Keratinocyte (primary cell): Measurements from ENCODE around the gene DMRT1. TPM values are rescaled to one million over a fixed set of nuclear protein-coding genes. Genes with fewer than 3 reads are reported as not detected.

ENCODE experiments used
- DNase-seq: peaks from one replicate; pipeline ENCODE4 v3.0.0-alpha.2; 2011; ENCODE audit warnings: low read depth, missing footprints, low spot score
- FAIRE-seq: peaks from 2 replicates; lab custom pipeline; 2011; peaks lifted over from hg19 to GRCh38; lab: Jason Lieb, UNC
- H2AFZ ChIP-seq: 2 replicates; pipeline ENCODE4 v1.6.0; 2012; ENCODE audit warnings: low read length, control low read depth, inconsistent platforms; ENCODE audit not compliant: control insufficient read depth
- H3K27ac ChIP-seq: 2 replicates; pipeline ENCODE4 v1.5.1; 2011; ENCODE audit warnings: low read length; ENCODE audit not compliant: control insufficient read depth, insufficient read depth
- H3K27me3 ChIP-seq: 3 replicates; pipeline ENCODE4 v1.6.0; 2011; ENCODE audit warnings: low read length; ENCODE audit not compliant: control insufficient read depth, insufficient read depth; ENCODE audit errors: extremely low read depth
- H3K36me3 ChIP-seq, 2 experiments: 2 replicates in 1 of 2; 3 replicates in 1 of 2; pipeline ENCODE4 v1.5.1; 2011; ENCODE audit warnings: low read length in 2 of 2, mild to moderate bottlenecking in 1 of 2; ENCODE audit not compliant: control insufficient read depth in 2 of 2, insufficient read depth in 2 of 2; ENCODE audit errors: extremely low read depth in 1 of 2
- H3K4me1 ChIP-seq: 3 replicates; pipeline ENCODE4 v1.5.1; 2011; ENCODE audit warnings: low read length; ENCODE audit not compliant: control insufficient read depth, insufficient read depth; ENCODE audit errors: extremely low read depth
- H3K4me2 ChIP-seq: 3 replicates; pipeline ENCODE4 v1.6.0; 2011; ENCODE audit warnings: low read depth, low read length; ENCODE audit not compliant: control insufficient read depth, insufficient read depth; ENCODE audit errors: extremely low read depth
- H3K4me3 ChIP-seq, 3 experiments: fragments of 200-600 bp in 1 of 3; sonication (generic) in 1 of 3; 2 replicates in 2 of 3; 3 replicates in 1 of 3; pipeline ENCODE4 v1.5.1; 2011 to 2016; ENCODE audit warnings: low read length in 3 of 3, mild to moderate bottlenecking in 3 of 3, control low read depth in 2 of 3, inconsistent platforms in 1 of 3, low read depth in 1 of 3, mixed read lengths in 1 of 3, mixed run types in 1 of 3, moderate library complexity in 1 of 3; ENCODE audit not compliant: control insufficient read depth in 2 of 3, insufficient read depth in 2 of 3; ENCODE audit errors: extremely low read depth in 1 of 3
- H3K79me2 ChIP-seq: 2 replicates; pipeline ENCODE4 v1.6.0; 2012; ENCODE audit warnings: low read length; ENCODE audit not compliant: control insufficient read depth, insufficient read depth
- H3K9ac ChIP-seq: 3 replicates; pipeline ENCODE4 v1.6.0; 2011; ENCODE audit warnings: low read length; ENCODE audit not compliant: control insufficient read depth, insufficient read depth; ENCODE audit errors: extremely low read depth
- H3K9me1 ChIP-seq: 3 replicates; pipeline ENCODE4 v1.6.0; 2011; ENCODE audit warnings: low read length; ENCODE audit not compliant: control insufficient read depth, insufficient read depth; ENCODE audit errors: extremely low read depth
- H3K9me3 ChIP-seq: 2 replicates; pipeline ENCODE4 v1.5.1; 2012; ENCODE audit warnings: low read depth, low read length; ENCODE audit not compliant: control insufficient read depth
- H4K20me1 ChIP-seq: 3 replicates; pipeline ENCODE4 v1.6.0; 2011; ENCODE audit warnings: low read length; ENCODE audit not compliant: control insufficient read depth, insufficient read depth; ENCODE audit errors: extremely low read depth
- EZH2 ChIP-seq: IDR thresholded peaks from one replicate; pipeline ENCODE4 v1.6.1; 2012; ENCODE audit warnings: inconsistent platforms, mild to moderate bottlenecking, low read length, moderate library complexity
- dilution Hi-C: fragments of 300-500 bp; cut with MboI; formaldehyde crosslinking; loops from one replicate; pipeline ENCODE4 v1.7.0; 2020; ENCODE audit warnings: low sequenced_read_pairs; ENCODE audit not compliant: extremely low pct_ligation_motif_present
- polyA plus RNA-seq, 5 experiments: library from polyadenylated mRNA; depleted of rRNA in 3 of 5; stranded (reverse) in 3 of 5; stranded (forward) in 1 of 5; unstranded in 1 of 5; fragments of >200 nt; gene quantifications; 1 replicate in 1 of 5; 2 replicates in 3 of 5; 3 replicates in 1 of 5; pipeline versions ENCODE4 v1.2.1 to v1.2.3, GENCODE V29; 2011 to 2012; ENCODE audit warnings: missing spikeins in 2 of 5, low read depth in 1 of 5, low replicate concordance in 1 of 5
- TF ChIP-seq, protein P1 (sequence below), 3 experiments: IDR thresholded peaks in 1 of 3; conservative IDR thresholded peaks in 1 of 3; optimal IDR thresholded peaks in 1 of 3; 2 replicates in 2 of 3; 3 replicates in 1 of 3; pipeline versions ENCODE3 to v1.5.1; 2011; ENCODE audit warnings: low read length in 3 of 3, mild to moderate bottlenecking in 3 of 3, moderate library complexity in 2 of 3, control low read depth in 1 of 3, inconsistent platforms in 1 of 3; ENCODE audit not compliant: insufficient read depth in 2 of 3; ENCODE audit errors: extremely low read depth in 1 of 3

Gene DMRT1
- polyA plus RNA-seq, 1 donor (not counting 4 experiments of a cell fraction or from before 2014, with no cell fraction given), result not detected

DNA sequence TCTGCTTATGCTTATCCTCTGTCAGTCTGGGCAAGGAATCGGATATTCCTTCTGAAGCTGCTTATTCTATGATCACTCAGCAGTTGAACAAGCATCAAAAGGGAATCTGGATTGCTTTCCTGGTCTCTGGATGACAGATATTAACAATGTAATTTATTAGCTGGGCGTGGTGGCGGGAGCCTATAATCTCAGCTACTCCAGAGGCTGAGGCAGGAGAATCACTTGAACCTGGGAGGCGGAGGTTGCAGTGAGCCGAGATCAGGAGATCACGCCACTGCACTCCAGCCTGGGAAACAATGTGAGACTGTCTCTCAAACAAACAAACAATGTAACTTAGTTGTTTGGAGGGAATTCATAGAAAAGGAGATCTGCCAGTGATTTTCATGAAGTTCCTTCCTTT is 45.4 kb downstream of the DMRT1 start:
- Histone ChIP-seq H3K9ac (no peak overlapping the region), H3K79me2 (no peaks in the 10 kb centered on the region), H3K9me3 (no peaks in the 10 kb centered on the region), H4K20me1 (no peaks in the 10 kb centered on the region), H3K9me1 (no peaks in the 10 kb centered on the region), H3K36me3 (no peaks in the 10 kb centered on the region), H3K4me3 (no peak overlapping the region), H2AFZ (no peak overlapping the region), H3K27me3 (no peaks in the 10 kb centered on the region), H3K4me1 (no peaks in the 10 kb centered on the region), H3K27ac (no peak overlapping the region), H3K4me2 (no peak overlapping the region)
- TF ChIP-seq, protein P1, sequence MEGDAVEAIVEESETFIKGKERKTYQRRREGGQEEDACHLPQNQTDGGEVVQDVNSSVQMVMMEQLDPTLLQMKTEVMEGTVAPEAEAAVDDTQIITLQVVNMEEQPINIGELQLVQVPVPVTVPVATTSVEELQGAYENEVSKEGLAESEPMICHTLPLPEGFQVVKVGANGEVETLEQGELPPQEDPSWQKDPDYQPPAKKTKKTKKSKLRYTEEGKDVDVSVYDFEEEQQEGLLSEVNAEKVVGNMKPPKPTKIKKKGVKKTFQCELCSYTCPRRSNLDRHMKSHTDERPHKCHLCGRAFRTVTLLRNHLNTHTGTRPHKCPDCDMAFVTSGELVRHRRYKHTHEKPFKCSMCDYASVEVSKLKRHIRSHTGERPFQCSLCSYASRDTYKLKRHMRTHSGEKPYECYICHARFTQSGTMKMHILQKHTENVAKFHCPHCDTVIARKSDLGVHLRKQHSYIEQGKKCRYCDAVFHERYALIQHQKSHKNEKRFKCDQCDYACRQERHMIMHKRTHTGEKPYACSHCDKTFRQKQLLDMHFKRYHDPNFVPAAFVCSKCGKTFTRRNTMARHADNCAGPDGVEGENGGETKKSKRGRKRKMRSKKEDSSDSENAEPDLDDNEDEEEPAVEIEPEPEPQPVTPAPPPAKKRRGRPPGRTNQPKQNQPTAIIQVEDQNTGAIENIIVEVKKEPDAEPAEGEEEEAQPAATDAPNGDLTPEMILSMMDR (optimal IDR thresholded peaks at IDR 0.05 in 1 of 3, IDR thresholded peaks at IDR 0.05 in 1 of 3, conservative IDR thresholded peaks at IDR 0.05 in 1 of 3; ENCODE audit: extremely low read depth in 1 of 3, insufficient read depth in 2 of 3, low read length in 3 of 3), result no peak
- no peak for TF ChIP-seq EZH2
- no peak for DNase-seq
- dilution Hi-C loops, result no loop called here
- no peak for FAIRE-seq

DNA sequence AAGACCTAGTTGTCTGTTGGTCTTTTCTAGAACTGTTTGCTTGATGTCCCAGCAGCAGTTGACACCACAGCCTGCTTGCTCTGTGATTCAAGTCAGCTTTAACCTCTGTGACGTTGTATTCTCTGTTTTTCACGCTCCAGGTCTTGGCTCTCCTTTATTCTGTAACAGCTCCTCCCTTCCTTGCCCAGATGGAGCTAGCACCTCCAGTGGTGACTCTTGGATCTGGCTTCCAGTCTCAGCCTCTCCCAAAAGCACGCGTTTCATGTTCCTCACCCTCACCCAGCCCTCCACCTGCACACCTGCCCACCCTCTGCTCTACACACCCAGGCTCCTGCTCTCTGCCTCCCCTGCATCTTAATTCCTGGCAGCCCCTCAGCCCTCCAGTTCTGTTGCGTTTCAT is 50.6 kb downstream of the DMRT1 start:
- H3K4me2 ChIP-seq, result no peak overlapping the region
- no peaks in the 10 kb centered on the region for H3K9me1 ChIP-seq
- H3K4me1 ChIP-seq, result no peaks in the 10 kb centered on the region
- H3K9ac ChIP-seq, result no peak overlapping the region
- H4K20me1 ChIP-seq, result no peaks in the 10 kb centered on the region
- no peaks in the 10 kb centered on the region for H3K27me3 ChIP-seq
- H3K4me3 ChIP-seq, result no peak overlapping the region
- dilution Hi-C loops, result no loop called here
- H3K27ac ChIP-seq, result no peak overlapping the region
- H3K9me3 ChIP-seq, result no peaks in the 10 kb centered on the region
- H3K79me2 ChIP-seq, result no peaks in the 10 kb centered on the region
- DNase-seq, result no peak
- no peak for FAIRE-seq
- peak overlapping the region; percentile 5 for H2AFZ ChIP-seq
- no peaks in the 10 kb centered on the region for H3K36me3 ChIP-seq
- TF ChIP-seq EZH2, result no peak
- TF ChIP-seq, protein P1 (optimal IDR thresholded peaks at IDR 0.05 in 1 of 3, IDR thresholded peaks at IDR 0.05 in 1 of 3, conservative IDR thresholded peaks at IDR 0.05 in 1 of 3; ENCODE audit: extremely low read depth in 1 of 3, insufficient read depth in 2 of 3, low read length in 3 of 3), result peak in 2 of 3 experiments; percentile 23 to 67
